ENCODE results near the gene ADAMTS12.

The ADAMTS12 gene

GRCh38 chr5:33649549-33650482, 242.0 kb downstream of the ADAMTS12 start:
- TF ChIP-seq, protein P1, sequence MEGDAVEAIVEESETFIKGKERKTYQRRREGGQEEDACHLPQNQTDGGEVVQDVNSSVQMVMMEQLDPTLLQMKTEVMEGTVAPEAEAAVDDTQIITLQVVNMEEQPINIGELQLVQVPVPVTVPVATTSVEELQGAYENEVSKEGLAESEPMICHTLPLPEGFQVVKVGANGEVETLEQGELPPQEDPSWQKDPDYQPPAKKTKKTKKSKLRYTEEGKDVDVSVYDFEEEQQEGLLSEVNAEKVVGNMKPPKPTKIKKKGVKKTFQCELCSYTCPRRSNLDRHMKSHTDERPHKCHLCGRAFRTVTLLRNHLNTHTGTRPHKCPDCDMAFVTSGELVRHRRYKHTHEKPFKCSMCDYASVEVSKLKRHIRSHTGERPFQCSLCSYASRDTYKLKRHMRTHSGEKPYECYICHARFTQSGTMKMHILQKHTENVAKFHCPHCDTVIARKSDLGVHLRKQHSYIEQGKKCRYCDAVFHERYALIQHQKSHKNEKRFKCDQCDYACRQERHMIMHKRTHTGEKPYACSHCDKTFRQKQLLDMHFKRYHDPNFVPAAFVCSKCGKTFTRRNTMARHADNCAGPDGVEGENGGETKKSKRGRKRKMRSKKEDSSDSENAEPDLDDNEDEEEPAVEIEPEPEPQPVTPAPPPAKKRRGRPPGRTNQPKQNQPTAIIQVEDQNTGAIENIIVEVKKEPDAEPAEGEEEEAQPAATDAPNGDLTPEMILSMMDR (IDR thresholded peaks at IDR 0.05), result no peak
- TF ChIP-seq ZFX (IDR thresholded peaks at IDR 0.05; ENCODE audit: borderline replicate concordance), result no peak
- H3K27ac ChIP-seq, result no peak overlapping the region

GRCh38 chr5:33641744-33642505, 249.9 kb downstream of the ADAMTS12 start:
- TF ChIP-seq, protein P1 (IDR thresholded peaks at IDR 0.05), result no peak
- TF ChIP-seq ZFX (IDR thresholded peaks at IDR 0.05; ENCODE audit: borderline replicate concordance), result no peak
- no peak overlapping the region for H3K27ac ChIP-seq

DNA sequence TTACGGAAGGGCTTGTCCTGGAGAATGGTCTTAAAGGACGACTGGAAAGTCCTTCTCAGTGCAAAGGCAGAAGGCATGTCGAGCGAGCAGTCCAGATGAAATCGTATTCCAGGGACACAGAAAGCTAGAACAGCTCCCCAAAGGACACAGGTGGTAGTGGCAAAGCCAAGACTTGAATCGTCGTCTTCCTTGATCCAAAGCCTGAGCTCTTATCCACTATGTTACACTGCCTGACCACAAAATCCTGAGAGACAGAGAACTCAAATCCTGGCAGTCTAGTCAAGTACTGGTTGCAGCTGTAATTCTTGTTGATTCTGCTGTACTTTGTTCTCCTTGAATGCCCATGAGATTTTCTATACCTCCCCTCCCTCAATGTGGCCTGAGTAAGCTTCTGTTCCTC, 252.3 kb downstream of the ADAMTS12 start:
- H3K27ac ChIP-seq, result no peak overlapping the region
- TF ChIP-seq, protein P1 (IDR thresholded peaks at IDR 0.05), result no peak
- TF ChIP-seq ZFX (IDR thresholded peaks at IDR 0.05; ENCODE audit: borderline replicate concordance), result no peak

- no peak overlapping the region for H3K27ac ChIP-seq
- TF ChIP-seq, protein P1 (IDR thresholded peaks at IDR 0.05), result no peak
- TF ChIP-seq ZFX (IDR thresholded peaks at IDR 0.05; ENCODE audit: borderline replicate concordance), result no peak
Measured at GRCh38 chr5:33637011-33637410, 254.8 kb downstream of the ADAMTS12 start.

DNA sequence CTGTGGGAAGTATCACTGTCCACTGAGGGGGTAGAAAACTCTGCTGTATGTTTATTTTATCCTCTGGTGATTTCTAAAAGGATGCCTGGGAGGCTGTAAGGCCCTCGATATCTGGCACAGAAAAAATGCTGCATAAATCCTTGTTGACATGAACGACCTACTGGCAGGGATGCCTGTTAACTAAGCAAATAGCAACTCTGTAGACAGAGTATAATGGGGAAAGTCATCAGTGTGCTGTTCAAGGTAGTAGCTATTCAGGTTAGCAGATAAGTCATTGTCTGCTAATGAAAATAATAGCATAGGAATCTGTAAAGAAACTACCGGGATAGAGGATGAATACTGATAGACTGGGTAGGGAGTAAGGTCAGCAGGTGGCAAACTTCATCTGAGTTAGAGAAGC, 256.2 kb downstream of the ADAMTS12 start:
- TF ChIP-seq, protein P1 (IDR thresholded peaks at IDR 0.05), result no peak
- TF ChIP-seq ZFX (IDR thresholded peaks at IDR 0.05; ENCODE audit: borderline replicate concordance), result no peak
- no peak overlapping the region for H3K27ac ChIP-seq

DNA sequence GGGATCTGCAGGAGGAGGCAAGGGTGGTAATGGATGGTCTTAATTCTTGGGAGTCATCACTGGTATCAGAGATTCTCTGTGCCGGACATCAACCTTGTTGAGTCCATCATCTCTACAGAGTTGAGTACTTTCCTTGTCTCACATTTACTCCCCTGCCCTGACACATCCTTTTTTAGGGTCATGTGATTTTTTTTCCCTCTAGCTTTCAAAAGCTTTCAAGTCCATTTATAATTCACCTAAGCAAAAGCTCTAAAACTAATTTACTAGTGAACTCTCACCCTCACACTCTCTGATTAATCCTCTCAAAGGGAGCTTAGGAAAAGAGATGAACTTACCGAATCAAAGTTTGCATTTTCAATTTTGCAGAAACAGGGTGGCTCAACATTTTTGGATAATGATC, 258.1 kb downstream of the ADAMTS12 start:
- no peak overlapping the region for H3K27ac ChIP-seq
- no peak for TF ChIP-seq ZFX (IDR thresholded peaks at IDR 0.05; ENCODE audit: borderline replicate concordance)
- TF ChIP-seq, protein P1 (IDR thresholded peaks at IDR 0.05), result no peak
